GM11168 (cell line): ENCODE results near the gene FAM110A.

ENCODE experiments used
- in situ Hi-C: fragments of 300-500 bp; cut with MboI; formaldehyde crosslinking; loops from one replicate; pipeline ENCODE4 v1.12.0; 2022; ENCODE audit warnings: low sequenced_read_pairs; ENCODE audit not compliant: unreplicated experiment

The FAM110A gene

GRCh38 chr20:869606-870005 lies 36.1 kb downstream of the FAM110A start:
- in situ Hi-C loops, result no loop called here

- in situ Hi-C loops, result no loop called here
These were observed 37.2 kb downstream of the FAM110A start for GRCh38 chr20:870758-871157.

DNA sequence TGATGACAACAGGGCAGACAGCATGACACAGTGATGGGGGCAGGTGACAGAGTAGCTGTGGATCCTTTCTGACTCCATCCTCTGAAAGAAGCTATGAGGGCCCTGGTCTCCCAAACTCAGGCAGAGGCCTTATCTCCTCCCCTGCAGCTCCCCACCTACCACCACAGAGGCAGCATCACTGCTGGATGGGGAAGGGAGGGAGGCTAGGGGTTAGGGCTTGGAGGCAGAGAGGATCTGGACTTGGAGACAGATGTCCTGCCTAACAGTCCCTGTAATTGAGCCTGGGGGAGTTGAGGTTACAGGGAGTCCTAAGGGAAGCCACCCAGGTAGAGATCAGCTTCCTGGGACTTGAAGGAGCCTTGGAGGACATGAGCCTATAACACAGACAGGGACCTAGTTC lies 37.9 kb downstream of the FAM110A start:
- in situ Hi-C loops, result no loop called here

GRCh38 chr20:871948-872347 lies 38.4 kb downstream of the FAM110A start:
- in situ Hi-C loops, result no loop called here

- in situ Hi-C loops, result no loop called here
These were observed 39.5 kb downstream of the FAM110A start for GRCh38 chr20:872855-873520.

- in situ Hi-C loops, result no loop called here
These were observed 40.5 kb downstream of the FAM110A start for GRCh38 chr20:873875-874607.

- in situ Hi-C loops, result no loop called here
These were observed 41.6 kb downstream of the FAM110A start for GRCh38 chr20:875115-875514.

GRCh38 chr20:877814-878213 lies 44.3 kb downstream of the FAM110A start:
- in situ Hi-C loops, result no loop called here

DNA sequence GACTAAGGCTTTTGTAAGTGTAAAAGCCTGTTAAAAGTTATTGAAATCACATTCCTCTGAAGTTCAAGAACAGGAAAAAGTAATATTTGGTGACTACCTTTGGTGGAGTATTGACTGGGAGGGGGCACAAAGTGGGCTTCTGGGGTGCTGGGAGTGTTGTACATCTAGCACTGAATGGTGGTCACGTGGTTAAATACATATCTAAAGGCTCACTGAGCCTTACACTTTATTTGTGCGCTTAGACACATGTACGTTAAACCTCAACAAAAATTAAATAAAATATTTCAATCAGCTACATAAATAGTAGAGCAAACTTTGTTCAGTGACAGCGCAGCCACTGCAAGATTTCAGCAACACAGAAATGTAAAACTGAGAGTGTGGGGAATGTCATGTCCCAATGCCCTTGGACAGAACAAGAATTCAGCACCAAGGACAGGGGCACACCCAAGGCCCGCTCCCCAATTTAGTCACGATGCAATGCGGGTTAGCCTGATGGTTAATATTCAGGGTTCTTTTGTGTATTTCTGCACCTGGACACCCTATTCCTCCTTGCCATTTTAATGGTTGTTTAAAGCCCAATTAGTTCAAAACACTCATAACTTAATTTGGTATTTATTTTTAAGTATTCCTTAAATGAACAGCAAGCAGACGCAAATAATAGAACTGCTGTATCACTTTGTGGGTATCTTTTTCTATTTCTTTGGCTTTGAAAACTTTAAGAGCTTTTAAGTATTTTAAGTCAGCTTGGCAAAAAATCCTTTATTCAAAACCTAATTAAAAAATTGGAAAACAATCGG lies 45.2 kb downstream of the FAM110A start:
- in situ Hi-C loops, result no loop called here

- in situ Hi-C loops, result no loop called here
These were observed 46.1 kb downstream of the FAM110A start for GRCh38 chr20:879626-880025.

DNA sequence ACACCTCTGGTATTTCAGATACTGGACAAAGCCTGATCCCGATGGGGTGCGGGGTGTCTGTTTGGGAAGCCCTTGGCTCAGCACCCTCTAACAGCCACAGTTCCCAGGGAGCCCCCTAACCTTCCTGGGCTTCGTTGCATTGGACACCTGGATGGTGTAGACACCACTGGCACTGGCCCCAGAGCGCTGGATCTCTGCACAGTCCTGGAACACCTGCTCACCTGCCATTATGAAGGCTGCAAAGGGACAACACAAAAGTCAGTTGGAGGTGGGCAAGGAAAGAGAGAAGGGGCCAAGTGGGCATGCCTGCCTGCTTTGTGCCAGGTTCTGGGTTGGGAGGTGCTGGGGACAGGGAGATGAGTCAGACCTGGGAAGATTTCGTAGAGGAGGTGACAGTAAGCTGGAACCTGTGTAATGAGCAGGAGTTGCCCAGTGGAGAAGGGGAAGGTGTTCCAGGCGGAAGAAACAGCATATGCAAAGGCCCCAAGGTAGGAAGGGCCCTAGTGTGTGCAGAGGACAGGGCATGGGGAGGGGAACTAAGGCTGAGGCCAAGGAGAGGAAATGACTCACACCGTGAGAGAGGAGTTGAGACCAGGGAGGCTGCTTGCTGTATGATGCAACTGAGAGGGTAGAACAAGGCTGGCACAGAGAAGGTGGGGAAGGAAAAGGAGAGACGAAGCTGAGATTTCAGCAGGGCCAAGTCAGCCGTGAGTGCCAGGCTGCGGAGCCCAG lies 47.7 kb downstream of the FAM110A start:
- in situ Hi-C loops, result no loop called here

GRCh38 chr20:881783-882144 lies 48.2 kb downstream of the FAM110A start:
- in situ Hi-C loops, result no loop called here

DNA sequence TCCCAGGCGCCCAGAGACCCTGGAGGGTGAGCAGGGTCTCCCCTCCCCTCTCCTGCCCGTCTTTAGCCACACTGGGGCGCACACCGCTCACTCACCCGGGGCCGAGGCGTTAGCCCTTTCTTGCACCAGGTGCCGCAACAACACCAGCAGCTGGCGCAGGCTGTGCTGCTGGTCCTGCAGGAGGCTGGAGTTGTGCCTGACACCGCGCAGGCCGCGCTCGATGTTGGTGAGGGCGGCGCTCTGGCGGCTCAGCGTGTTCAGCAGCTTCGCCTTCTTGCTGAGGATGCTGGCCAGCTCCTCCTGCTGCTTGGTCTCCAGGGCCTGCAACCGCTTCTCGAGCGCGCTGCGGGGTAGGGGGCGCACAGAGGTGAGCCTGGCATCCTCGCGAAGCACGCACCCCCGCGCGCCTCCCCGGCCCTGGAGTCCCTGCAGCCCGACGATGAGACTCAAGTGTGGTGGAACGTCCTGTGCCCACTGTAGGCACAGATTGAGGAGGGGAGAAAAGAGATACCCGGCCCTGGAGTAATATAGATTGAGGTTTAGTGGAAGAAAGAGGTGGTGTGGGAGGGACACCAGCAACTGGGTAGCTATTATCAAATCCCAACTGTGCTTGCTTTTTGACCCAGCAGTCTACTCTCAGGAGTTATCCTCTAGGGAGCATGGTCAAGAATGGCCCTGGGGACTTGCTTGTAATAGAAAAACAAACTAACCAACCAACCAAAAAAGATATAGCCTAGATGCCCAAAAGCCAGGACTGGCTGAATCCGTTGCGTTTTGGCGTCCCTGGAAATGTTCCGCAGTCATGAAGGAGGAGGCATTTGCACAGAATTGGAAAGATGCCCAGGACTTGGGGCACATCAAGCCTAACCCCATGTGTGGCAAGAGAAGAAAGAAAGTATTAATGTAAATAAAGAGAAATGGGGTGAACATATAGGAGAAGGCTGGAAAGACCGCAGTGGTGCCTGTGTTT lies 51.8 kb downstream of the FAM110A start:
- in situ Hi-C loops, result no loop called here

DNA sequence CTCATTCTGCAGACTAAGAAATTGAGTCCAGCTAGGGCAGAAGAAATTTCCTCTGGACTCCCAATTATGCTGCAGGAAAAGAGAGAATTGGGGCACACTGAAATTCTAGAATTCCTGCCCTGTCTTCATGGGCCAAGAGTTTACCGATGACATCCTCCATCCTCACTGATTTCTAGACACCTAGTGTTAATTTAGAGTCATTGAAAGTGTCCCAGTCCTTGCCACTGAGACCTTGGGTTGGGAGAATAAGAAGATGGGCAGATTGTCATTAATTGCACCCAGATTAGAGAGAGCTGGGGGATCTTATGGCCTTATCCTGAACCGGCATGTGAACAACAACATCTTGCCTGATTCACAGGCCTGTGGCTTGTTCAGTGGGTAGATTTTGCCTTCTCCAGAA lies 53.6 kb downstream of the FAM110A start:
- in situ Hi-C loops, result no loop called here

GRCh38 chr20:888057-888456 lies 54.5 kb downstream of the FAM110A start:
- in situ Hi-C loops, result no loop called here

DNA sequence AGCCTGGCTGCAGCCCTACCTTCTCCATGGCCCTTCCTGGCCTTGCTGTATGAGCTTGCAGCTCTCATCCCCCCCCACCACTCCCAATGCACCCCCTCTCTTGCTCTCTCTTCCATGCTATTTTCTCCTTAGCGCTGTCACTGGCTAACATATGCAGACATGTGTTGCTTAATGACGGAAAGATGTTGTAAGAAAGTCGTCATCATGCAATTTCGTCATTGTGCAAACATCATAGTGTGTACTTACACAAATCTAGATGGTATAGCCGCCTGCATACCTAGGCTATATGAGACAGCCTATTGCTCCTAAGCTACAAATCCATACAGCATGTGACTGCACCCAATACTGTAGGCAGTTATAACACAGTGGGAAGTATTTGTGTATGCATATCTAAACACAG lies 55.6 kb downstream of the FAM110A start:
- in situ Hi-C loops, result no loop called here

GRCh38 chr20:889932-890463 lies 56.5 kb downstream of the FAM110A start:
- in situ Hi-C loops, result no loop called here

DNA sequence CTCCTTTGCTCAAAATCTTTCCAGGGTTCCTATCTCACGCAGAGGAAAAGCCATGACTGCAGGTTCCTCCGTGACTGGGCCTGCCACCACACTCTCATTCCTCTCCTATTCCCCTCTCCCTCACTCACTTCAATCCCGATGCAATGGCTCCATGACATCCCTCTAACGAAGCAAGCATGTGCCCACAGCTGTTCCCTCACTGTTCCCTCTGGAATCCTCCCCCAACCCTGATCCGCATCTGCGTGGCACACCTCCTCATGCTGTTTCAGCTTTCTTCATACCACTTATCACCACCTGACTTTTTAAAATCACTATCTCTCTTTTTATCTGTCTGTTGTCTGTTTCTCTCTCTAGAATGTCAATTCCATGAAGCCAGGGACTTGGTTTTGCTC lies 57.1 kb downstream of the FAM110A start:
- in situ Hi-C loops, result no loop called here

DNA sequence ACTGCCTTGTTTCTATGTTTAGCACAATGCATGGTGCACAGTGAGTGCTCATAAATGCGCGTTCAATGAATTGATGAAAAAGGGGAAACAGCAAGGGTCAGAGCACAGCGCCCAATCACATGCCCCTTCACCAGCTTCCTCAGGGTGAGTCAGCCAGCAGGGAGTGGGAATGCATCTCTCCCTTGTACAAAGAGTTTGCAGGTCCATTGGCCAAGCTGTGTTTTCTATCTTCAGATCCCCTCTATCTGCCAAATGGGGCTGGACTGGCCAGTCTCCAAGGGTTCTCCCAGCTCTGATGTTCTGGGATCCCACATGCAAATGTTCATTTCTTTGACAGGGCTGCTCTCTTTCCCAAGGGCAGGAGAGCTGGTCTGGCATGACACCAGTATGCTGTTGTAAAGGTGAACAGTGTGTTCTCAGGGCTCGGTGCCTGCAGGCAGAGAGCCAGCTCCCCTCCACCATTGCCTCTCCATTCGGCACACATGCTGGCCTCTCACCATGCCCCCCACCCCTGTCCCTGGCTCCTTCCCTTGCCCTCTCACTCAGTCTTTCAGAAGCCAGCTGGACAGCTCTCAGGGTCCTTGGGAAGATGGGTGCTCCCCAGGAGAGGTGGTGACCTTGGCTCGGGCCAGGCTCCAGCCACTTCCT lies 57.7 kb downstream of the FAM110A start:
- in situ Hi-C loops, result no loop called here
